SK-N-SH (cell line): Measurements from ENCODE around the gene GJB1.

Source experiments
- RAD21 ChIP-seq: IDR thresholded peaks from 2 replicates; pipeline ENCODE4 v1.6.1; 2012; ENCODE audit warnings: mild to moderate bottlenecking, low read length
- TF ChIP-seq, protein P1 (sequence below): fragments of 200-600 bp; sonication (generic); IDR thresholded peaks from 2 replicates; pipeline ENCODE4 v1.6.1; 2017; ENCODE audit warnings: antibody characterized with exemption, mild to moderate bottlenecking, moderate library complexity
- TF ChIP-seq, protein P2 (sequence below): IDR thresholded peaks from 2 replicates; pipeline ENCODE4 v1.4.0; 2012; ENCODE audit warnings: low read depth

DNA sequence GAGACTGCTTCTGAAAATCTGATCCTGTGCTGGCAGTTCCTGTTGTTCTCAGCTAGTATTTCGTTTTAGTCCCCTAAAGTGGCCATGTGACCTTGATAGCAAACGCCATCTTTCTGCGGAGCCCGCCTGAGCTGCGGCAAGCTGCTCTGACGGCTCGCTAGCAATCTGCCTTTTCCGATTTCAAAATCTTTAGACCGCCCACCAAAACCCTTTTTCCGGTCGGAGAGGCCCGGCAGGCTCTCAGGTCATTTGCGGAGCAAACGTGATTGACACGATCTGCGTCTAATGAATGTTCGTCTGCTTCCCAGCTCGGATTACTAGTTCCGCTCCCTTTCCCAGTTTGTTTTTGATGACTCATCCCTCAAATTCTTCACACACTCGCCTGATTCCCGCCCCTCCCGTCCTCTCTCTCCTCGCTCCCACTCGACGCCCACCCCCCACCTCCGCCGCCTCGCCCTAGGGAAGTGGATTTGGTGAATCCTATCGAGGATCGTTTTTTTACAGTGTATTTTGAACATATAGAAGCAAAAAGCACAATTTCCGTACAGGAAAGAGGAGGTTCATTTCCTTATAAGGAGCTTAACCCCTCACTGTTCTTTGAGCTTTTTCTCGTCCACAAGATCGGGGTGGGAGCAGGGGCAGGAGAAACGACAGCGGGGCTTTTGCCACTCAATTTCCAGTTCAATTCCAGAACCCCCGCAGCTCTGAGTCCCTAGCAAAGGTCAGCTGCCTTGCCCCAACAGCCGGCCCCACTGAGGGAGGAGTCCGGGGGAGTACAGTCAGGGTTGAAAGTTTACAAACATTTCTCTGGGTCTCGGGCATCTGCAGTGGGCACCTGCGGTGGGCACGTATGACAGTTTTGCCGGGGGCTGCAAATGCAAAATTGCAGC, 40.9 kb upstream of the GJB1 start:
- TF ChIP-seq, protein P1, sequence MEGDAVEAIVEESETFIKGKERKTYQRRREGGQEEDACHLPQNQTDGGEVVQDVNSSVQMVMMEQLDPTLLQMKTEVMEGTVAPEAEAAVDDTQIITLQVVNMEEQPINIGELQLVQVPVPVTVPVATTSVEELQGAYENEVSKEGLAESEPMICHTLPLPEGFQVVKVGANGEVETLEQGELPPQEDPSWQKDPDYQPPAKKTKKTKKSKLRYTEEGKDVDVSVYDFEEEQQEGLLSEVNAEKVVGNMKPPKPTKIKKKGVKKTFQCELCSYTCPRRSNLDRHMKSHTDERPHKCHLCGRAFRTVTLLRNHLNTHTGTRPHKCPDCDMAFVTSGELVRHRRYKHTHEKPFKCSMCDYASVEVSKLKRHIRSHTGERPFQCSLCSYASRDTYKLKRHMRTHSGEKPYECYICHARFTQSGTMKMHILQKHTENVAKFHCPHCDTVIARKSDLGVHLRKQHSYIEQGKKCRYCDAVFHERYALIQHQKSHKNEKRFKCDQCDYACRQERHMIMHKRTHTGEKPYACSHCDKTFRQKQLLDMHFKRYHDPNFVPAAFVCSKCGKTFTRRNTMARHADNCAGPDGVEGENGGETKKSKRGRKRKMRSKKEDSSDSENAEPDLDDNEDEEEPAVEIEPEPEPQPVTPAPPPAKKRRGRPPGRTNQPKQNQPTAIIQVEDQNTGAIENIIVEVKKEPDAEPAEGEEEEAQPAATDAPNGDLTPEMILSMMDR: no peak
- TF ChIP-seq RAD21: no peak
- TF ChIP-seq, protein P2, sequence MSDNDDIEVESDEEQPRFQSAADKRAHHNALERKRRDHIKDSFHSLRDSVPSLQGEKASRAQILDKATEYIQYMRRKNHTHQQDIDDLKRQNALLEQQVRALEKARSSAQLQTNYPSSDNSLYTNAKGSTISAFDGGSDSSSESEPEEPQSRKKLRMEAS: peak; percentile 82
